AG04449 (cell line): ENCODE results near the gene JMJD6.

ENCODE experiments used
- CTCF ChIA-PET: fragments of 350-600 bp; formaldehyde crosslinking; extraction: SDS; loops from one replicate; lab custom pipeline; 2021; ENCODE audit warnings: antibody characterized with exemption; lab: Yijun Ruan, JAX
- POLR2A ChIA-PET: fragments of 400-600, 350-600 bp; formaldehyde crosslinking; extraction: SDS; loops from one replicate; lab custom pipeline; 2020; ENCODE audit warnings: antibody characterized with exemption, inconsistent platforms; lab: Yijun Ruan, JAX
- DNase-seq: peaks from one replicate; pipeline ENCODE4 v3.0.0-alpha.2; 2010; ENCODE audit warnings: low read depth, low spot score
- H3K4me3 ChIP-seq: 2 replicates; pipeline ENCODE4 v1.5.1; 2011; ENCODE audit warnings: low read depth, mild to moderate bottlenecking, control low read depth, low read length
- CTCF ChIP-seq: IDR thresholded peaks from one replicate; pipeline ENCODE4 v1.5.1; 2011; ENCODE audit warnings: mild to moderate bottlenecking, moderate library complexity, low read length, control low read depth, inconsistent platforms; ENCODE audit not compliant: insufficient read depth; ENCODE audit errors: missing control alignments

Gene JMJD6

GRCh38 chr17:76720211-76720610 is 6.2 kb downstream of the JMJD6 start:
- ChIA-PET CTCF (no interaction called here), POLR2A (no interaction called here)
- TF ChIP-seq CTCF: no peak
- H3K4me3 ChIP-seq: no peak overlapping the region
- DNase-seq: no peak

- no peak for TF ChIP-seq CTCF
- POLR2A ChIA-PET: interaction anchor here (0.7 to 2.7 kb wide), 3 partner anchors 9 to 338 kb away, joined by 3 to 27 read pairs (median 4); partner anchors contain the start of genes MFSD11 and SRSF2
- no peak overlapping the region for H3K4me3 ChIP-seq
- DNase-seq: no peak
- CTCF ChIA-PET: interaction anchor here (1.2 to 6.9 kb wide), 5 partner anchors 7 to 161 kb away, joined by 3 to 74 read pairs (median 7); partner anchors contain the start of genes JMJD6 and METTL23
These were observed 7.9 kb downstream of the JMJD6 start for GRCh38 chr17:76718516-76718915.

GRCh38 chr17:76716839-76717215 is 9.6 kb downstream of the JMJD6 start:
- DNase-seq: peak; percentile 90
- CTCF ChIA-PET: interaction anchor here (0.8 to 6.9 kb wide), 8 partner anchors 8 to 350 kb away, joined by 3 to 74 read pairs (median 6); partner anchors contain the start of genes JMJD6, METTL23 and MFSD11
- POLR2A ChIA-PET: interaction anchor here (0.9 to 2.7 kb wide), 4 partner anchors 9 to 20 kb away, joined by 3 to 28 read pairs (median 16); partner anchors contain the start of genes JMJD6, METTL23, MFSD11 and SRSF2
- no peak for TF ChIP-seq CTCF
- no peak overlapping the region for H3K4me3 ChIP-seq

GRCh38 chr17:76716146-76716838 is 10.1 kb downstream of the JMJD6 start:
- H3K4me3 ChIP-seq: no peak overlapping the region
- peak; percentile 98 for DNase-seq
- no peak for TF ChIP-seq CTCF
- ChIA-PET CTCF (interaction anchor here (0.8 to 6.9 kb wide), 7 partner anchors 9 to 350 kb away, joined by 3 to 74 read pairs (median 3); partner anchors contain the start of genes JMJD6, METTL23 and MFSD11), POLR2A (interaction anchor here (0.8 to 2.7 kb wide), 5 partner anchors 9 to 20 kb away, joined by 3 to 28 read pairs (median 5); partner anchors contain the start of genes JMJD6, METTL23, MFSD11 and SRSF2)

- DNase-seq: no peak
- ChIA-PET POLR2A (interaction anchor here (2.0 to 2.7 kb wide), 2 partner anchors 10 to 21 kb away, joined by 27 to 28 read pairs; partner anchors contain the start of genes JMJD6, METTL23, MFSD11 and SRSF2), CTCF (interaction anchor here (0.8 to 6.9 kb wide), 24 partner anchors 10 to 351 kb away, joined by 3 to 74 read pairs (median 6); partner anchors contain the start of genes JMJD6, METTL23 and MFSD11)
- H3K4me3 ChIP-seq: no peak overlapping the region
- TF ChIP-seq CTCF: no peak
These were observed 10.9 kb downstream of the JMJD6 start for GRCh38 chr17:76715496-76715830.
